OCI-LY1 (cell line): ENCODE data around the gene ZNF341.
A peak's percentile ranks its signal among the peaks of the same experiment; 100 is the strongest.

Source experiments
- H2AFZ ChIP-seq: fragments of 200-600 bp; sonication (generic), shearing (Covaris generic); 2 replicates; pipeline ENCODE4 v1.6.0; 2014; ENCODE audit warnings: antibody characterized with exemption, mild to moderate bottlenecking, low read length
- H3F3A ChIP-seq: fragments of 200-600 bp; sonication (generic), shearing (Covaris generic); 2 replicates; pipeline ENCODE4 v1.6.0; 2014; ENCODE audit warnings: mild to moderate bottlenecking, antibody characterized with exemption, low read length, moderate library complexity; ENCODE audit not compliant: insufficient read depth
- H3K27ac ChIP-seq: fragments of 200-600 bp; sonication (generic); 2 replicates; pipeline ENCODE4 v1.5.1; 2014; ENCODE audit warnings: low read length, mixed run types, mild to moderate bottlenecking, low read depth; ENCODE audit not compliant: poor library complexity, severe bottlenecking
- H3K27me3 ChIP-seq: fragments of 200-600 bp; sonication (generic); 2 replicates; pipeline ENCODE4 v1.6.0; 2014; ENCODE audit warnings: antibody characterized with exemption, mild to moderate bottlenecking, low read length, moderate library complexity; ENCODE audit not compliant: insufficient read depth
- H3K36me3 ChIP-seq: fragments of 200-600 bp; sonication (generic); 2 replicates; pipeline ENCODE4 v1.6.1; 2014; ENCODE audit warnings: mild to moderate bottlenecking, antibody characterized with exemption, low read length, moderate library complexity, mixed read lengths; ENCODE audit not compliant: insufficient read depth
- H3K4me1 ChIP-seq: fragments of 200-600 bp; sonication (generic); 2 replicates; pipeline ENCODE4 v1.5.1; 2014; ENCODE audit warnings: mild to moderate bottlenecking, low read length, moderate library complexity; ENCODE audit not compliant: insufficient read depth, severe bottlenecking
- H3K4me2 ChIP-seq: fragments of 200-600 bp; sonication (generic), shearing (Covaris generic); 2 replicates; pipeline ENCODE4 v1.6.1; 2014; ENCODE audit warnings: low read length
- H3K4me3 ChIP-seq: fragments of 200-600 bp; sonication (generic); 2 replicates; pipeline ENCODE4 v1.5.1; 2014; ENCODE audit warnings: low read length, low read depth, mild to moderate bottlenecking, mixed read lengths; ENCODE audit not compliant: poor library complexity, severe bottlenecking
- H3K79me2 ChIP-seq: fragments of 200-600 bp; shearing (Covaris generic); 2 replicates; pipeline ENCODE4 v1.6.1; 2016; ENCODE audit warnings: mixed run types, low read length, mixed read lengths; ENCODE audit not compliant: insufficient read depth
- H3K9ac ChIP-seq: fragments of 200-600 bp; sonication (generic), shearing (Covaris generic); 2 replicates; pipeline ENCODE4 v1.6.1; 2014; ENCODE audit warnings: mild to moderate bottlenecking, low read length, mixed read lengths
- H3K9me2 ChIP-seq: fragments of 200-600 bp; sonication (generic), shearing (Covaris generic); 2 replicates; pipeline ENCODE4 v1.6.1; 2014; ENCODE audit warnings: low read depth, mild to moderate bottlenecking, low read length, mixed read lengths
- H3K9me3 ChIP-seq: fragments of 200-600 bp; shearing (Covaris generic); 2 replicates; pipeline ENCODE4 v1.6.1; 2014; ENCODE audit warnings: low read length, mixed read lengths
- H4K20me1 ChIP-seq: fragments of 200-600 bp; sonication (generic), shearing (Covaris generic); 2 replicates; pipeline ENCODE4 v1.6.0; 2016; ENCODE audit warnings: mild to moderate bottlenecking, low read length; ENCODE audit not compliant: insufficient read depth
- EZH2 ChIP-seq: fragments of 200-600 bp; sonication (generic), shearing (Covaris generic); IDR thresholded peaks from 2 replicates; pipeline ENCODE4 v1.8.0; 2017; ENCODE audit warnings: borderline replicate concordance, mixed run types, mild to moderate bottlenecking, antibody characterized with exemption, low read length, moderate library complexity, mixed read lengths
- TF ChIP-seq, protein P1 (sequence below): fragments of 200-600 bp; sonication (generic), shearing (Covaris generic); IDR thresholded peaks from 2 replicates; pipeline ENCODE4 v1.5.1; 2017; ENCODE audit warnings: mild to moderate bottlenecking, antibody characterized with exemption, low read length, moderate library complexity, mixed read lengths

ZNF341 gene

DNA sequence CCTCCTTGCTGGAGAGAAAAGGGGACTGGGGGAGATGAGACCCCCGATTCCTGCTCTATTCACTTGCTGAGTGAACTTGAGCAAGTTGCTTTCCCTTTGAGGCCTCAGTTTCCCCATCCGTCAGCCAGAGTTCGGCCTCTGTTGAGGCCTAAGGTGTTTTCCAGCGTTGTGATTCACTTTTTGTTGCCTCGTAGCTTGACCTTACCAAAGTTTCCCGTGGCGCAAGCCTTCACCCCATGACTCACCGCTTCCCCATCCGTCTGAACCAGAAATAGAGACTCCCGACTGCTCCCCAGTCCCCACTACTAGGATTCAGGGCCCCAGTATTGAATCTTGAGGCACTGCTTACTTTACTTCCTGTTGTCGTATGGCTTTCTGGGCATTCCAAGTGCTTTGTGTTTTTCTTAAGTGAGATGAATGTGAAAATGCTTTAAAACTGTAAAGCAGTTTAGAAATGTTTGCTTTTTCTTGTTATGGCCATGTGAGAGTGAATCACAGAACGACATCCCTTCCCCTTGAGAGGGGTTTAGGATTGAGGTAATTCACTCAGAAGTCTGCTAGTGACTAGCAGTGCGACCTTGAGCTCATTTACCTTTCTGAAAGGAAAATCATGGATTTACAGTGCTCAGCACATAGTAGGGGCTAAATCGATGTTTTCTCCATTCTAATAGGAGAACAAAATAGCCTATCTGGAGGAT, 80.5 kb downstream of the ZNF341 start:
- Histone ChIP-seq H3K27me3 (no peaks in the 10 kb centered on the region), H2AFZ (no peak overlapping the region), H3K4me3 (peak overlapping the region; percentile 92), H4K20me1 (no peaks in the 10 kb centered on the region), H3K4me1 (peaks cover 40% of the 10 kb centered on the region), H3K79me2 (peaks cover 51% of the 10 kb centered on the region), H3K36me3 (peaks cover 26% of the 10 kb centered on the region), H3K27ac (peak overlapping the region; percentile 81), H3K9me2 (no peaks in the 10 kb centered on the region), H3K4me2 (peak overlapping the region; percentile 88), H3K9me3 (no peaks in the 10 kb centered on the region), H3K9ac (peak overlapping the region; percentile 96), H3F3A (no peaks in the 10 kb centered on the region)
- no peak for TF ChIP-seq EZH2
- TF ChIP-seq, protein P1, sequence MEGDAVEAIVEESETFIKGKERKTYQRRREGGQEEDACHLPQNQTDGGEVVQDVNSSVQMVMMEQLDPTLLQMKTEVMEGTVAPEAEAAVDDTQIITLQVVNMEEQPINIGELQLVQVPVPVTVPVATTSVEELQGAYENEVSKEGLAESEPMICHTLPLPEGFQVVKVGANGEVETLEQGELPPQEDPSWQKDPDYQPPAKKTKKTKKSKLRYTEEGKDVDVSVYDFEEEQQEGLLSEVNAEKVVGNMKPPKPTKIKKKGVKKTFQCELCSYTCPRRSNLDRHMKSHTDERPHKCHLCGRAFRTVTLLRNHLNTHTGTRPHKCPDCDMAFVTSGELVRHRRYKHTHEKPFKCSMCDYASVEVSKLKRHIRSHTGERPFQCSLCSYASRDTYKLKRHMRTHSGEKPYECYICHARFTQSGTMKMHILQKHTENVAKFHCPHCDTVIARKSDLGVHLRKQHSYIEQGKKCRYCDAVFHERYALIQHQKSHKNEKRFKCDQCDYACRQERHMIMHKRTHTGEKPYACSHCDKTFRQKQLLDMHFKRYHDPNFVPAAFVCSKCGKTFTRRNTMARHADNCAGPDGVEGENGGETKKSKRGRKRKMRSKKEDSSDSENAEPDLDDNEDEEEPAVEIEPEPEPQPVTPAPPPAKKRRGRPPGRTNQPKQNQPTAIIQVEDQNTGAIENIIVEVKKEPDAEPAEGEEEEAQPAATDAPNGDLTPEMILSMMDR, result no peak

DNA sequence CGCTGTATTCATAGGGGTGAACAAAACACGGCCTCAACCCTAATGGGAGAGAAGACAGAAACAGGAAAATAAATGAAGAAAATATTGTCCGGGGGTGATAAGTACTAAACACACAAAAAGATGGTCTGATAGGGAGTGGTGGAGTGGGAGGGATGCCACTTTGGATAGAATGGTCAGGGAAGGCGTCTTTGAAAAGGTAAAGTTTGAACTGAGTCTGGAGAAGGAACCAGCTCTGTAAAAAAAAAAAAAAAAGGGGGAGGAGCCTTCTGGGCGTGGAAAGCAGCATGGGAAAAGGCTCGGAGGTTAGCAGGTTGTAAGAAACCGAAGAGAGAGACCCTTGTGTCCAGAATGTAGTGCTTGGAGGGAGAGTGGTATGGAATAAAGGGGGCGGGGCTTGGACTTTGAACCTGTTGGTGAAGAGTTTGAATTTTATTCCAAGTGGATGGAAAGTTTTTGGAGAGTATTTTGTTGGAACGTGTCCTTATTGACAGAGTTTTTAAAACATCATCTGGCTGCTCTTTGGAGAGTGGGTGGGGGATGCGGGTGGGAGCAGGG, 81.2 kb downstream of the ZNF341 start:
- Histone ChIP-seq H3K9me2 (no peaks in the 10 kb centered on the region), H4K20me1 (no peaks in the 10 kb centered on the region), H3K4me2 (peak overlapping the region; percentile 88), H3K4me3 (peak overlapping the region; percentile 92), H3K27me3 (no peaks in the 10 kb centered on the region), H2AFZ (no peak overlapping the region), H3K27ac (peak overlapping the region; percentile 81), H3K9ac (peak overlapping the region; percentile 96), H3K9me3 (no peaks in the 10 kb centered on the region), H3K36me3 (peaks cover 27% of the 10 kb centered on the region), H3F3A (no peaks in the 10 kb centered on the region), H3K4me1 (peaks cover 47% of the 10 kb centered on the region), H3K79me2 (peaks cover 58% of the 10 kb centered on the region)
- no peak for TF ChIP-seq EZH2
- TF ChIP-seq, protein P1, result no peak

DNA sequence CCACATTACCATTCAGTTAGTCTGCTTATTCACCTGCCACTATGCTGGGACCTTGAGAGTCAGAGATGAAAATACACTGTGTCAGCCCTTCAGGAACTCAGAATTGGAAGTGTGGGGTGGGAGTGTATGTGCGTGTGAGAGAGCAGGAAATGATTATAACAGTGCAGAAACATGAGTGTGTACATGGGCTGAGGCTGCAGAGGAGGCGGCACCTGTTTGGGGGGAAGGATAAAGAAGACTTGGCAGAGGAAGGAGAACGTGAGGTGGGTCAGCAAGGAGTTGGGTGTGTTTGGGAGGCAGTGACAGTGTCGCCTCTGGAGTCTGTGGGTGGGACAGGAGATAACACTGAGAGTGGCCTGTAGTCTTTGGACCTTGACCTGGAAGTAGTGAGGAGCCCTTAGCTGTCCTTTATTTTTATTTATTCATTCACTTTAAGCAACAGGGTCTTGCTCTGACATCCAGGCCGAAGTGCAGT, 82.5 kb downstream of the ZNF341 start:
- Histone ChIP-seq H3K9ac (no peak overlapping the region), H4K20me1 (no peaks in the 10 kb centered on the region)

More for the DNA sequence above, 82.5 kb downstream of the ZNF341 start:
- Histone ChIP-seq H3F3A (no peaks in the 10 kb centered on the region), H3K4me1 (peaks cover 60% of the 10 kb centered on the region), H3K4me3 (no peak overlapping the region), H3K4me2 (peak overlapping the region; percentile 1; the same call in 1 of the 2 replicates), H3K9me2 (no peaks in the 10 kb centered on the region), H3K36me3 (peaks cover 38% of the 10 kb centered on the region), H2AFZ (no peak overlapping the region), H3K79me2 (peaks cover 69% of the 10 kb centered on the region), H3K27ac (no peak overlapping the region), H3K9me3 (no peaks in the 10 kb centered on the region), H3K27me3 (no peaks in the 10 kb centered on the region)
- TF ChIP-seq EZH2, result no peak
- TF ChIP-seq, protein P1, result no peak
